IMR-90 (cell line): ENCODE results near the gene STUM. TPM values are rescaled to one million over a fixed set of nuclear protein-coding genes. Genes with fewer than 3 reads are reported as not detected.

Source experiments
- ATAC-seq: fragments of 200-7000 bp; cut with Tn5 transposase; 2 replicates; pipeline ENCODE4 v1.9.1; 2020; ENCODE audit warnings: low read depth, mild to moderate bottlenecking, moderate library complexity
- BruUV-seq: library from RNA; stranded (reverse); fragments of 400-500 nt; replicated peaks from 2 replicates; lab custom pipeline; 2021; lab: Mats Ljungman, UMichigan
- CTCF ChIA-PET: fragments of 300-600 bp; formaldehyde crosslinking; extraction: SDS; loops from one replicate; lab custom pipeline; 2021; ENCODE audit warnings: antibody characterized with exemption; lab: Yijun Ruan, JAX
- POLR2A ChIA-PET: fragments of 300-600 bp; sonication (Branson Sonifier 250); formaldehyde crosslinking; loops from one replicate; lab custom pipeline; 2022; ENCODE audit warnings: antibody characterized with exemption; ENCODE audit not compliant: unreplicated experiment; lab: Charles Lee
- DNase-seq: peaks from one replicate; pipeline ENCODE4 v3.0.0; 2013
- H2AFZ ChIP-seq: replicated peaks from 2 replicates; pipeline ENCODE3; 2013; ENCODE audit warnings: low read length, mild to moderate bottlenecking; ENCODE audit not compliant: poor library complexity
- H2AK5ac ChIP-seq: 2 replicates; pipeline ENCODE4 v1.6.1; 2013; ENCODE audit warnings: low read depth, low read length, inconsistent platforms
- H2AK9ac ChIP-seq: replicated peaks from 2 replicates; pipeline ENCODE3; 2013; ENCODE audit warnings: mild to moderate bottlenecking, low read depth, low read length, moderate library complexity; ENCODE audit not compliant: poor library complexity
- H2BK120ac ChIP-seq: 2 replicates; pipeline ENCODE4 v1.6.1; 2013; ENCODE audit warnings: low read depth, low read length, inconsistent platforms
- H2BK15ac ChIP-seq: 3 replicates; pipeline ENCODE4 v1.6.1; 2013; ENCODE audit warnings: low read depth, low read length, inconsistent platforms
- H2BK20ac ChIP-seq: 2 replicates; pipeline ENCODE4 v1.6.1; 2013; ENCODE audit warnings: low read depth, mild to moderate bottlenecking, inconsistent platforms, low read length, moderate library complexity
- H2BK5ac ChIP-seq: 2 replicates; pipeline ENCODE4 v1.6.1; 2013; ENCODE audit warnings: mild to moderate bottlenecking, low read depth, low read length, inconsistent platforms; ENCODE audit not compliant: poor library complexity, severe bottlenecking
- H3K14ac ChIP-seq: replicated peaks from 2 replicates; pipeline ENCODE4 v1.6.1; 2013; ENCODE audit warnings: low read depth, low read length, inconsistent platforms
- H3K18ac ChIP-seq: 2 replicates; pipeline ENCODE4 v1.6.1; 2013; ENCODE audit warnings: low read depth, low read length, control low read depth
- H3K23ac ChIP-seq: 2 replicates; pipeline ENCODE4 v1.6.1; 2013; ENCODE audit warnings: low read depth, low read length, inconsistent platforms
- H3K27ac ChIP-seq: 2 replicates; pipeline ENCODE4 v1.5.1; 2013; ENCODE audit warnings: mild to moderate bottlenecking, control low read depth, low read length; ENCODE audit not compliant: insufficient read depth
- H3K27me3 ChIP-seq: 2 replicates; pipeline ENCODE4 v1.6.1; 2013; ENCODE audit warnings: low read length; ENCODE audit not compliant: control insufficient read depth, insufficient read depth
- H3K36me3 ChIP-seq: 2 replicates; pipeline ENCODE4 v1.6.1; 2013; ENCODE audit warnings: low read length, mixed read lengths; ENCODE audit not compliant: control insufficient read depth, insufficient read depth
- H3K4ac ChIP-seq: 2 replicates; pipeline ENCODE4 v1.6.1; 2013; ENCODE audit warnings: low read depth, low read length, inconsistent platforms
- H3K4me1 ChIP-seq: 2 replicates; pipeline ENCODE4 v1.6.1; 2013; ENCODE audit warnings: low read length, mixed read lengths; ENCODE audit not compliant: control insufficient read depth, insufficient read depth
- H3K4me2 ChIP-seq: 2 replicates; pipeline ENCODE4 v1.6.1; 2013; ENCODE audit warnings: low read depth, mild to moderate bottlenecking, control low read depth, low read length, moderate library complexity
- H3K4me3 ChIP-seq: 2 replicates; pipeline ENCODE4 v1.5.1; 2013; ENCODE audit warnings: low read depth, mild to moderate bottlenecking, control low read depth, low read length, moderate library complexity; ENCODE audit not compliant: insufficient read depth
- H3K56ac ChIP-seq: 2 replicates; pipeline ENCODE4 v1.6.1; 2013; ENCODE audit warnings: low read length, inconsistent platforms; ENCODE audit not compliant: insufficient read depth; ENCODE audit errors: extremely low read depth
- H3K79me1 ChIP-seq, 2 experiments: 2 replicates each; pipeline ENCODE4 v1.6.1; 2013; ENCODE audit warnings: low read length in 2 of 2, inconsistent platforms in 1 of 2, low read depth in 1 of 2
- H3K9ac ChIP-seq: 2 replicates; pipeline ENCODE4 v1.6.1; 2013; ENCODE audit warnings: low read depth, low read length, control low read depth
- H3K9me1 ChIP-seq: 2 replicates; pipeline ENCODE4 v1.6.1; 2013; ENCODE audit warnings: low read length, inconsistent platforms; ENCODE audit not compliant: insufficient read depth
- H3K9me3 ChIP-seq: 2 replicates; pipeline ENCODE4 v1.6.1; 2013; ENCODE audit warnings: low read length; ENCODE audit not compliant: control insufficient read depth, insufficient read depth
- H4K20me1 ChIP-seq: 2 replicates; pipeline ENCODE4 v1.6.1; 2013; ENCODE audit warnings: low read length, inconsistent platforms; ENCODE audit not compliant: insufficient read depth
- H4K5ac ChIP-seq: 2 replicates; pipeline ENCODE4 v1.6.1; 2013; ENCODE audit warnings: mild to moderate bottlenecking, low read depth, low read length, control low read depth
- H4K8ac ChIP-seq, 2 experiments: 2 replicates each; pipeline ENCODE4 v1.6.1; 2013; ENCODE audit warnings: low read depth in 2 of 2, low read length in 2 of 2, control low read depth in 1 of 2, inconsistent platforms in 1 of 2
- H4K91ac ChIP-seq: 2 replicates; pipeline ENCODE4 v1.6.1; 2013; ENCODE audit warnings: low read depth, low read length, inconsistent platforms; ENCODE audit not compliant: insufficient read depth
- BHLHE40 ChIP-seq: fragments of 150-350 bp; IDR thresholded peaks from 2 replicates; pipeline ENCODE4 v1.6.1; 2016; ENCODE audit warnings: mild to moderate bottlenecking, low read depth, low read length
- CEBPB ChIP-seq: IDR thresholded peaks from 2 replicates; pipeline ENCODE4 v1.6.1; 2012; ENCODE audit warnings: low read depth, low read length, improper control_type of control experiment
- CHD1 ChIP-seq: IDR thresholded peaks from 2 replicates; pipeline ENCODE4 v1.6.1; 2012; ENCODE audit warnings: low read depth, low read length, improper control_type of control experiment
- FOS ChIP-seq: fragments of 150-350 bp; IDR thresholded peaks from 2 replicates; pipeline ENCODE4 v1.6.1; 2016; ENCODE audit warnings: low read depth, low read length
- MAFK ChIP-seq: IDR thresholded peaks from 2 replicates; pipeline ENCODE4 v1.6.1; 2012; ENCODE audit warnings: low read depth, low read length, improper control_type of control experiment
- MAZ ChIP-seq: IDR thresholded peaks from 2 replicates; pipeline ENCODE4 v1.6.1; 2012; ENCODE audit warnings: low read depth, mild to moderate bottlenecking, low read length, improper control_type of control experiment, moderate library complexity, borderline replicate concordance
- MXI1 ChIP-seq: IDR thresholded peaks from 2 replicates; pipeline ENCODE4 v1.6.1; 2012; ENCODE audit warnings: low read depth, mild to moderate bottlenecking, low read length, moderate library complexity, borderline replicate concordance
- NFE2L2 ChIP-seq: fragments of 150-350 bp; IDR thresholded peaks from 2 replicates; pipeline ENCODE4 v1.6.1; 2016; ENCODE audit warnings: low read depth, mild to moderate bottlenecking, low read length
- POLR2A ChIP-seq: IDR thresholded peaks from 2 replicates; pipeline ENCODE4 v1.6.1; 2012; ENCODE audit warnings: mild to moderate bottlenecking, low read depth, low read length
- RAD21 ChIP-seq: IDR thresholded peaks from 2 replicates; pipeline ENCODE4 v1.6.1; 2012; ENCODE audit warnings: low read length, improper control_type of control experiment
- RCOR1 ChIP-seq: IDR thresholded peaks from 2 replicates; pipeline ENCODE4 v1.6.1; 2012; ENCODE audit warnings: mild to moderate bottlenecking, low read length, improper control_type of control experiment; ENCODE audit not compliant: insufficient replicate concordance
- RFX5 ChIP-seq: IDR thresholded peaks from 2 replicates; pipeline ENCODE4 v1.8.0; 2012; ENCODE audit warnings: low read depth, mild to moderate bottlenecking, low read length, moderate library complexity
- SMC3 ChIP-seq: fragments of 150-350 bp; IDR thresholded peaks from 2 replicates; pipeline ENCODE4 v1.6.1; 2016; ENCODE audit warnings: low read depth, mild to moderate bottlenecking, antibody characterized with exemption, low read length, moderate library complexity
- WGBS, 2 experiments: methylation state at CpG; one replicate each; pipeline versions ENCODE4 v1.1.5 to v1.1.7; 2013; ENCODE audit warnings: missing lambda C conversion rate in 2 of 2; ENCODE audit not compliant: insufficient read length in 1 of 2; ENCODE audit errors: extremely low coverage in 2 of 2; 5-methylcytosine and 5-hydroxymethylcytosine counted together
- dilution Hi-C: fragments of 300-500 bp; cut with HindIII; formaldehyde crosslinking; loops from one replicate; pipeline ENCODE4 v1.14.3; 2018; ENCODE audit warnings: low sequenced_read_pairs; ENCODE audit not compliant: unreplicated experiment
- in situ Hi-C: fragments of 300-500 bp; cut with MboI; formaldehyde crosslinking; loops from 3 replicates; pipeline ENCODE4 v1.14.3; 2019; ENCODE audit warnings: low sequenced_read_pairs, inconsistent platforms, mixed read lengths
- intact Hi-C: fragments of 100-400 bp; cut with micrococcal nuclease; formaldehyde crosslinking; loops from 2 replicates; pipeline ENCODE4 v1.10.0; 2022
- polyA plus RNA-seq, 3 experiments: library from polyadenylated mRNA; depleted of rRNA; stranded (reverse); fragments of >200 nt; gene quantifications; 2 replicates each; pipeline ENCODE4 v1.2.3, GENCODE V29; 2012; ENCODE audit warnings: low replicate concordance in 1 of 3
- total RNA-seq: library from RNA; depleted of rRNA; stranded (reverse); fragments of >200 nt; gene quantifications from 2 replicates; pipeline ENCODE4 v1.2.3, GENCODE V29; 2012
- TF ChIP-seq, protein P1 (sequence below): fragments of 150-350 bp; IDR thresholded peaks from 2 replicates; pipeline ENCODE4 v1.6.1; 2017; ENCODE audit warnings: mild to moderate bottlenecking, antibody characterized with exemption, low read length, low read depth
- TF ChIP-seq, protein P2 (sequence below): conservative IDR thresholded peaks from 2 replicates; pipeline ENCODE4 v1.5.1; 2012; ENCODE audit warnings: mild to moderate bottlenecking, low read depth, low read length, improper control_type of control experiment
- TF ChIP-seq, protein P3 (sequence below): fragments of 150-350 bp; IDR thresholded peaks from 2 replicates; pipeline ENCODE4 v1.6.1; 2016; ENCODE audit warnings: low read depth, mild to moderate bottlenecking, low read length, moderate library complexity, borderline replicate concordance

The STUM gene
- total and polyA plus RNA-seq, 2 of the 4 experiments (the other 2 are of a cell fraction), result not detected

DNA sequence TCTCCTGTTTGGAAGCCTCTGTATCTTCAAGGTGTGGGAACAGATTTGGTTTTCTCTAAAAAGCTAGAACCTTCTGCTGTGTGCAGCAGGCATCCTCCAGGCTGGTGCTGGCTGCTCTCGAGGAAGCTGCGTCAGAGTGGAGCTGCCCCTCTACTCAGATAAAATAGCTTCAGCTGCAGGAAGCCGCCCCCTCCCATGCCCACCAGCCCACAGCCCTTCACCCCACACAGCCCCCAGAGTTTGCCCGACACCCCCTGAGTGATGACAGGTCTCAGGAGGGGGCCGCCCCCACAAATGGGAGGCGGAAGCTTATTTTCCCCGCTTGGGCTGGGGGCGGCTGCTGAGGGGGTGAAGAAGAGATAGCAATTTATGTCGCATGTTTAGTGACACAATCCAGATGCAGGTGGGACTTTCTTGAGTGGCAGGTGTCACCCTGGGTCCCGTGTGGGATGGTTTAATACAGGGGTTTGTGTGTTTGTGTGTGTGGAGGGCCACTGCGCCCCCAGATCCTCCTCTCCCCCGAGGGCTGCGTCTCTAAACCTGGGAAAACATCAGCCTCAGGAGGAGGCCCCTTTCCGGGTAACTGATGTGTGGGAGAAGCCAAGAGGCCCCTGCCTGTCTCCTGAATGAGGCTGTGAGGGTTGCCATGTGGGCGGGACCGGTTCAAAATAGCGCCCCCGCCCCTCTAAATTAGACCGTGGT lies 55.4 kb downstream of the STUM start:
- Histone ChIP-seq H3K79me1 (no peaks in the 10 kb centered on the region), H2AFZ (no peak overlapping the region), H2BK120ac (no peak overlapping the region), H3K9me1 (no peaks in the 10 kb centered on the region), H3K4me1 (peaks cover 4% of the 10 kb centered on the region; the same call in 1 of the 2 replicates), H2AK9ac (no peak overlapping the region), H2BK15ac (no peak overlapping the region), H3K27ac (no peak overlapping the region), H3K9ac (no peak overlapping the region), H3K9me3 (no peaks in the 10 kb centered on the region), H2AK5ac (no peak overlapping the region), H3K27me3 (peaks cover 7% of the 10 kb centered on the region; the same call in 1 of the 2 replicates), H4K20me1 (no peaks in the 10 kb centered on the region), H4K8ac (no peak overlapping the region), H3K18ac (no peak overlapping the region), H3K56ac (no peak overlapping the region), H3K23ac (no peak overlapping the region), H3K36me3 (no peaks in the 10 kb centered on the region), H4K5ac (no peak overlapping the region), H4K91ac (no peak overlapping the region), H3K4me2 (no peak overlapping the region), H2BK20ac (no peak overlapping the region), H2BK5ac (no peak overlapping the region), H3K4me3 (no peak overlapping the region), H3K14ac (no peak overlapping the region), H3K4ac (no peak overlapping the region)
- ChIA-PET POLR2A (no interaction called here), CTCF (no interaction called here)
- ATAC-seq (no peak), DNase-seq (no peak)
- intact Hi-C loops (no loop called here), in situ Hi-C loops (no loop called here), dilution Hi-C loops (no loop called here)
- no TSS peak for BruUV-seq
- TF ChIP-seq MAZ, result no peak
- TF ChIP-seq, protein P1, sequence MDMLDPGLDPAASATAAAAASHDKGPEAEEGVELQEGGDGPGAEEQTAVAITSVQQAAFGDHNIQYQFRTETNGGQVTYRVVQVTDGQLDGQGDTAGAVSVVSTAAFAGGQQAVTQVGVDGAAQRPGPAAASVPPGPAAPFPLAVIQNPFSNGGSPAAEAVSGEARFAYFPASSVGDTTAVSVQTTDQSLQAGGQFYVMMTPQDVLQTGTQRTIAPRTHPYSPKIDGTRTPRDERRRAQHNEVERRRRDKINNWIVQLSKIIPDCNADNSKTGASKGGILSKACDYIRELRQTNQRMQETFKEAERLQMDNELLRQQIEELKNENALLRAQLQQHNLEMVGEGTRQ, result no peak
- no peak for TF ChIP-seq RAD21
- TF ChIP-seq RCOR1, result no peak
- TF ChIP-seq, protein P2, sequence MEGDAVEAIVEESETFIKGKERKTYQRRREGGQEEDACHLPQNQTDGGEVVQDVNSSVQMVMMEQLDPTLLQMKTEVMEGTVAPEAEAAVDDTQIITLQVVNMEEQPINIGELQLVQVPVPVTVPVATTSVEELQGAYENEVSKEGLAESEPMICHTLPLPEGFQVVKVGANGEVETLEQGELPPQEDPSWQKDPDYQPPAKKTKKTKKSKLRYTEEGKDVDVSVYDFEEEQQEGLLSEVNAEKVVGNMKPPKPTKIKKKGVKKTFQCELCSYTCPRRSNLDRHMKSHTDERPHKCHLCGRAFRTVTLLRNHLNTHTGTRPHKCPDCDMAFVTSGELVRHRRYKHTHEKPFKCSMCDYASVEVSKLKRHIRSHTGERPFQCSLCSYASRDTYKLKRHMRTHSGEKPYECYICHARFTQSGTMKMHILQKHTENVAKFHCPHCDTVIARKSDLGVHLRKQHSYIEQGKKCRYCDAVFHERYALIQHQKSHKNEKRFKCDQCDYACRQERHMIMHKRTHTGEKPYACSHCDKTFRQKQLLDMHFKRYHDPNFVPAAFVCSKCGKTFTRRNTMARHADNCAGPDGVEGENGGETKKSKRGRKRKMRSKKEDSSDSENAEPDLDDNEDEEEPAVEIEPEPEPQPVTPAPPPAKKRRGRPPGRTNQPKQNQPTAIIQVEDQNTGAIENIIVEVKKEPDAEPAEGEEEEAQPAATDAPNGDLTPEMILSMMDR, result no peak
- TF ChIP-seq POLR2A, result no peak
- no peak for TF ChIP-seq MAFK
- TF ChIP-seq CEBPB, result no peak
- TF ChIP-seq NFE2L2, result no peak
- no peak for TF ChIP-seq MXI1
- TF ChIP-seq SMC3, result no peak
- TF ChIP-seq BHLHE40, result no peak
- TF ChIP-seq FOS, result no peak
- TF ChIP-seq, protein P3, sequence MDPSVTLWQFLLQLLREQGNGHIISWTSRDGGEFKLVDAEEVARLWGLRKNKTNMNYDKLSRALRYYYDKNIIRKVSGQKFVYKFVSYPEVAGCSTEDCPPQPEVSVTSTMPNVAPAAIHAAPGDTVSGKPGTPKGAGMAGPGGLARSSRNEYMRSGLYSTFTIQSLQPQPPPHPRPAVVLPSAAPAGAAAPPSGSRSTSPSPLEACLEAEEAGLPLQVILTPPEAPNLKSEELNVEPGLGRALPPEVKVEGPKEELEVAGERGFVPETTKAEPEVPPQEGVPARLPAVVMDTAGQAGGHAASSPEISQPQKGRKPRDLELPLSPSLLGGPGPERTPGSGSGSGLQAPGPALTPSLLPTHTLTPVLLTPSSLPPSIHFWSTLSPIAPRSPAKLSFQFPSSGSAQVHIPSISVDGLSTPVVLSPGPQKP, result no peak
- TF ChIP-seq CHD1, result no peak
- TF ChIP-seq RFX5, result no peak
- 0% methylated on average over 1 of the region's 19 CpGs; no CpG with 5 or more reads in 1 of the 2 experiments for WGBS, 2 experiments
